ENCODE results near the gene CD9. TPM values are rescaled to one million over a fixed set of nuclear protein-coding genes. Genes with fewer than 3 reads are reported as not detected.

Gene CD9, protein sequence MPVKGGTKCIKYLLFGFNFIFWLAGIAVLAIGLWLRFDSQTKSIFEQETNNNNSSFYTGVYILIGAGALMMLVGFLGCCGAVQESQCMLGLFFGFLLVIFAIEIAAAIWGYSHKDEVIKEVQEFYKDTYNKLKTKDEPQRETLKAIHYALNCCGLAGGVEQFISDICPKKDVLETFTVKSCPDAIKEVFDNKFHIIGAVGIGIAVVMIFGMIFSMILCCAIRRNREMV
- total RNA-seq (2022; extraction: Qiagen RNA extraction; ENCODE audit: low read depth) = 237 to 263 TPM (median 254 TPM) in 5 replicates

DNA sequence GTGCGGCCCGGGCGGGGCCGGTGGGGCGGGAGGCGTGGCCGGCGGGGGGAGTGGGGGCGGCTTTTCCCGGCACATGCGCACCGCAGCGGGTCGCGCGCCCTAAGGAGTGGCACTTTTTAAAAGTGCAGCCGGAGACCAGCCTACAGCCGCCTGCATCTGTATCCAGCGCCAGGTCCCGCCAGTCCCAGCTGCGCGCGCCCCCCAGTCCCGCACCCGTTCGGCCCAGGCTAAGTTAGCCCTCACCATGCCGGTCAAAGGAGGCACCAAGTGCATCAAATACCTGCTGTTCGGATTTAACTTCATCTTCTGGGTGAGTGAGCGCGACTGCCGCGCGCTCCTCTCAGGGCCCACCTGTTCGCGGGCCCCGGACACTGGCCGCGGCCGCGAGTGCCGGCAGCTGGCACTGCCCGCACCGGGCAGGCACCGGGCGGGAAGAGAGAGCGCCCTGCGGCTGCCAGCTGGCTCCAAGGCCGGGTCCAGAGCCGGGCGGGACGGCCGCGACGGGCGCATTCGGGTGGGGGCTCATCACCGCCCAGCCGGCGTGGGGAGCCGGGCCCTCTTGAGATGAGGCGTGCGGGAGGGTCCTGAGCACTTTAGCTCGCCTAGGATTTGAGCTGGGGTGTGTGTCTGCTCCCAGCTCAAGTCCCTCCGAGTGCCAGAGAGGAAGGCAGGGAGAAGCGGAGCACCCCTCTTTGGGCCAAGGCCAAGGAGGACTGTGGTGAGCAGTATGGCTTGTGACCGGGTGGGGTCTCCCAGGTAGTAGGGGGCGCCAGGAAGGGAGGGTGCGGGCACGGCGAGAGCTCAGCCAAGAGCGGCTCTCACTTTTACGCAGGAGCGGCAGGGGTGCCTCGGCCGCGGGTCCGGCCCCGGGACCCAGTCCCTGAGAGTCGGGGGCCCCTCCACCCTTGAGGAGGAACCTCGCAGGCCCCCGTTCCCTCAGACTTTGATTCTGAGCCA lies at the start of gene CD9:
TSS of gene CD9 (plus strand) at position 145 of the 957 bp plus-strand sequence. CDS start at position 245, 100 bp downstream.

Other genes starting within 250 kb of the CD9 start
- 0.09 to 0.48 TPM (median 0.15 TPM) in 5 replicates for gene VWF, start 75.7 kb upstream of the CD9 start, total RNA-seq (2022; extraction: Qiagen RNA extraction; ENCODE audit: low read depth)
- gene PLEKHG6, start 110.3 kb downstream of the CD9 start, total RNA-seq (2022; extraction: Qiagen RNA extraction; ENCODE audit: low read depth) = 0.15 to 0.54 TPM (median 0.17 TPM) in 5 replicates
- 321 to 616 TPM (median 448 TPM) in 5 replicates for gene TNFRSF1A, start 141.7 kb downstream of the CD9 start, total RNA-seq (2022; extraction: Qiagen RNA extraction; ENCODE audit: low read depth)
- 2.6 to 6.0 TPM (median 3.6 TPM) in 5 replicates for gene SCNN1A, start 175.2 kb downstream of the CD9 start, total RNA-seq (2022; extraction: Qiagen RNA extraction; ENCODE audit: low read depth)
- gene LTBR, start 183.8 kb downstream of the CD9 start, total RNA-seq (2022; extraction: Qiagen RNA extraction; ENCODE audit: low read depth) = 165 to 193 TPM (median 184 TPM) in 5 replicates
- gene CD27, start 244.6 kb downstream of the CD9 start, total RNA-seq (2022; extraction: Qiagen RNA extraction; ENCODE audit: low read depth) = not detected in 5 replicates

Data from A549 treated with CpdA at 1 μM for 4 hours (cell line).